Ascending aorta (tissue), 2 donors: ENCODE measurements around the gene RPS6KA2. TPM values are rescaled to one million over a fixed set of nuclear protein-coding genes. Genes with fewer than 3 reads are reported as not detected.
"Not testable (repeated sequence)": the region's sequence is repeated elsewhere in the genome, so short reads cannot be mapped to it uniquely, and the experiment has no call there.

Source experiments
- DNase-seq, 2 donors: peaks; one replicate each; pipeline ENCODE4 v3.0.0-alpha.2; 2019; ENCODE audit warnings: low spot score in 2 of 2
- H3K27ac ChIP-seq, 2 donors: fragments of 200-600 bp; sonication (generic); one replicate each; pipeline ENCODE4 v1.5.1; 2016 to 2017; ENCODE audit warnings: mild to moderate bottlenecking in 1 of 2
- H3K27me3 ChIP-seq: fragments of 200-600 bp; sonication (generic); one replicate; pipeline ENCODE4 v1.5.1; 2017
- H3K36me3 ChIP-seq, 2 donors: fragments of 200-600 bp; sonication (generic); one replicate each; pipeline ENCODE4 v1.5.1; 2016
- H3K4me1 ChIP-seq, 2 donors: fragments of 200-600 bp; sonication (generic); one replicate each; pipeline ENCODE4 v1.5.1; 2016 to 2017; ENCODE audit warnings: mild to moderate bottlenecking in 1 of 2
- H3K4me3 ChIP-seq, 2 donors: fragments of 200-600 bp; sonication (generic); one replicate each; pipeline ENCODE4 v1.5.1; 2016 to 2017; ENCODE audit warnings: mild to moderate bottlenecking in 1 of 2
- H3K9me3 ChIP-seq, 2 donors: fragments of 200-600 bp; sonication (generic); one replicate each; pipeline ENCODE4 v1.5.1; 2016
- CTCF ChIP-seq, 3 experiments: fragments of 200-600 bp in 2 of 3; fragments of 450-650 bp in 1 of 3; sonication (generic) in 2 of 3; IDR thresholded peaks; one replicate each; pipeline ENCODE4 v1.5.1; 2016 to 2019; ENCODE audit warnings: antibody characterized with exemption in 3 of 3, mild to moderate bottlenecking in 1 of 3, moderate library complexity in 1 of 3
- intact Hi-C: fragments of 100-400 bp; cut with DNase I; formaldehyde crosslinking; loops from one replicate; pipeline ENCODE4 v1.15.1; 2023
- total RNA-seq: library from RNA; depleted of rRNA; stranded (reverse); fragments of >200 nt; gene quantifications from one replicate; pipeline ENCODE4 v1.1.0, GENCODE V29; 2016

RPS6KA2 gene
- total RNA-seq, 1 donor from 2014 or later = 196 TPM

- Histone ChIP-seq H3K4me3 (no peak overlapping the region), H3K36me3 (no peaks in the 10 kb centered on the region), H3K27me3 (no peaks in the 10 kb centered on the region), H3K9me3 (no peaks in the 10 kb centered on the region), H3K27ac (no peak overlapping the region), H3K4me1 (no peaks in the 10 kb centered on the region)
- intact Hi-C loops = no loop called here
- no peak for DNase-seq
- no peak for TF ChIP-seq CTCF (IDR thresholded peaks at IDR 0.05)
Measured at GRCh38 chr6:166583230-166583965, 43.7 kb downstream of the RPS6KA2 start.

DNA sequence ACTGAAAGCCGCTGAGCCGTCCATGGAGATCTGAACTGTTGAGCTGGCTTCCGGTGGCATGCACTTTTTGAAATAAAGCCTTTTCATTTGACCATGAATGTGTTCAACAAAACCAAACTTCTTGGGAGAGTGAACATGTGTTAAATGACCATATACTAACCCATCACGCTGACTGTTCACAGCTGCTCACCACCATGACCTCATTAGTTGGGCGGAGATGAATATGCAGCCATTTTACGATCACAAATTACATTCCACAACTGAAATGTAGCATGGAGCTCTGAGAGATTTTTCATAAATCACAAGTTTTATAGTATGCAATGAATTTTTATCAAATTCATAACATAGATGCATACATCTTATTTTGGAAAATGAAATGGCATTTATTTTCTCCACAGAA is 44.8 kb downstream of the RPS6KA2 start:
- no peaks in the 10 kb centered on the region for H3K9me3 ChIP-seq
- DNase-seq = no peak
- H3K4me1 ChIP-seq = no peaks in the 10 kb centered on the region
- H3K27ac ChIP-seq = no peak overlapping the region
- no peak overlapping the region for H3K4me3 ChIP-seq
- TF ChIP-seq CTCF (IDR thresholded peaks at IDR 0.05) = no peak
- intact Hi-C loops = no loop called here
- H3K27me3 ChIP-seq = no peaks in the 10 kb centered on the region
- no peaks in the 10 kb centered on the region for H3K36me3 ChIP-seq

- H3K4me1 ChIP-seq, H3K9me3 ChIP-seq, H3K27me3 ChIP-seq, H3K27ac ChIP-seq, H3K36me3 ChIP-seq, intact Hi-C loops, DNase-seq, H3K4me3 ChIP-seq: not testable (repeated sequence)
Measured at GRCh38 chr6:166581801-166582200, 45.2 kb downstream of the RPS6KA2 start.

DNA sequence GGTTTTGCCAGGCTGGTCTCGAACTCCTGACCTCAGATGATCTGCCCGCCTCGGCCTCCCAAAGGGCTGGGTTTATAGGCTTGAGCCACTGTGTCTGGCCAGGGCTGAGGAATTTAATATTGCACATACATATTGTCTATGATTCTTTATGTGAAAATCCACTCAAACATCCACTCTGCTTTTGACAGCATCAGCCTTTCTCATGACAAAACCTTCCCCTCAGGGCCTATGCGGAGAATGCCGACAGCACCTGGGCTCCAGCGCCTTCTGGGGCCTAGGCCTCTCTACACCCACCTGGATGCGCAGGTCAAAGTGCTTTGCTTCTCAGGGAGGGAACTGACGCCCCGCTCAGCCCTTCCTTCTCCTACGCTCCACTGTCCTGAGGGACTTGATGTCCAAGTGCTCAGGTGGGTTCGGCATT is 46.0 kb downstream of the RPS6KA2 start:
- H3K4me1 ChIP-seq = no peaks in the 10 kb centered on the region
- H3K36me3 ChIP-seq = no peaks in the 10 kb centered on the region
- no peak overlapping the region for H3K27ac ChIP-seq
- no peak overlapping the region for H3K4me3 ChIP-seq
- no peaks in the 10 kb centered on the region for H3K27me3 ChIP-seq
- intact Hi-C loops = no loop called here
- DNase-seq = no peak
- no peak for TF ChIP-seq CTCF (IDR thresholded peaks at IDR 0.05)
- peaks cover 0 to 4% of the 10 kb centered on the region in 2 donors for H3K9me3 ChIP-seq

- intact Hi-C loops = no loop called here
- Histone ChIP-seq H3K4me3 (no peak overlapping the region), H3K9me3 (peaks cover 0 to 4% of the 10 kb centered on the region in 2 donors), H3K4me1 (no peaks in the 10 kb centered on the region), H3K27ac (no peak overlapping the region), H3K36me3 (no peaks in the 10 kb centered on the region), H3K27me3 (no peaks in the 10 kb centered on the region)
- TF ChIP-seq CTCF (IDR thresholded peaks at IDR 0.05) = no peak
- no peak for DNase-seq
Measured at GRCh38 chr6:166580076-166581050, 46.7 kb downstream of the RPS6KA2 start.
